Activated T-helper 2 cell treated with anti-CD3 and anti-CD28 coated beads, Interferon-gamma antibody, Interleukin-2, Interleukin-4, amounts not matched to agents 10 μg/mL and 5 μg/mL and 100 μg/mL, durations not matched to agents 14 hours and 24 hours and 36 hours (primary cell): ENCODE results near the gene SPACA4. TPM values are rescaled to one million over a fixed set of nuclear protein-coding genes. Genes with fewer than 3 reads are reported as not detected.

ENCODE experiments used
- total RNA-seq: library from RNA; stranded (reverse); gene quantifications from 2 replicates; pipeline ENCODE4 v1.2.3, GENCODE V29; 2022

The SPACA4 gene
- total RNA-seq, 1 donor from 2014 or later, result not detected

Other genes starting within 250 kb of the SPACA4 start
- 12.8 and 13.1 TPM in 2 replicates for gene TMEM143, start 242.8 kb upstream of the SPACA4 start, total RNA-seq
- not detected in 2 replicates for gene SYNGR4, start 242.4 kb upstream of the SPACA4 start, total RNA-seq
- gene KDELR1, start 215.2 kb upstream of the SPACA4 start, total RNA-seq, result 80.2 and 87.8 TPM in 2 replicates
- 0.34 and 0.39 TPM in 2 replicates for gene GRIN2D, start 213.1 kb upstream of the SPACA4 start, total RNA-seq
- gene GRWD1, start 160.8 kb upstream of the SPACA4 start, total RNA-seq, result 77.6 and 77.8 TPM in 2 replicates
- gene KCNJ14, start 151.2 kb upstream of the SPACA4 start, total RNA-seq, result 2.0 and 2.1 TPM in 2 replicates
- gene CYTH2, start 137.4 kb upstream of the SPACA4 start, total RNA-seq, result 37.7 and 38.6 TPM in 2 replicates
- 3.1 and 5.1 TPM in 2 replicates for gene LMTK3, start 94.9 kb upstream of the SPACA4 start, total RNA-seq
- not detected in 2 replicates for gene SULT2B1, start 54.6 kb upstream of the SPACA4 start, total RNA-seq
- 4.3 and 6.4 TPM in 2 replicates for gene FAM83E, start 8.3 kb downstream of the SPACA4 start, total RNA-seq
- gene RPL18, start 12.4 kb downstream of the SPACA4 start, total RNA-seq, result 1,853 and 1,861 TPM in 2 replicates
- gene SPHK2, start 12.8 kb downstream of the SPACA4 start, total RNA-seq, result 34.3 and 35.0 TPM in 2 replicates
- gene DBP, start 30.6 kb downstream of the SPACA4 start, total RNA-seq, result 7.3 and 7.9 TPM in 2 replicates
- 5.4 and 6.5 TPM in 2 replicates for gene CA11, start 39.4 kb downstream of the SPACA4 start, total RNA-seq
- 0.46 and 0.55 TPM in 2 replicates for gene NTN5, start 66.3 kb downstream of the SPACA4 start, total RNA-seq
- gene FUT2, start 89.2 kb downstream of the SPACA4 start, total RNA-seq, result not detected in 2 replicates
- gene MAMSTR, start 113.0 kb downstream of the SPACA4 start, total RNA-seq, result 1.2 and 1.3 TPM in 2 replicates
- 0.57 and 1.0 TPM in 2 replicates for gene RASIP1, start 133.9 kb downstream of the SPACA4 start, total RNA-seq
- 0.21 TPM in 1 of 2 replicates, not detected in the other for gene IZUMO1, start 140.2 kb downstream of the SPACA4 start, total RNA-seq
- 0.27 and 0.64 TPM in 2 replicates for gene FUT1, start 145.9 kb downstream of the SPACA4 start, total RNA-seq
- gene FGF21, start 148.8 kb downstream of the SPACA4 start, total RNA-seq, result not detected in 2 replicates
- 87.9 and 88.9 TPM in 2 replicates for gene BCAT2, start 204.3 kb downstream of the SPACA4 start, total RNA-seq
- gene HSD17B14, start 229.7 kb downstream of the SPACA4 start, total RNA-seq, result 0.57 and 0.89 TPM in 2 replicates